ENCODE data around the gene TCF12. TPM values are rescaled to one million over a fixed set of nuclear protein-coding genes. Genes with fewer than 3 reads are reported as not detected.

The TCF12 gene
- total RNA-seq, 6 experiments from 2014 or later: 106 to 200 (median 149) TPM

GRCh38 chr15:57198654-57199291, 280.3 kb downstream of the TCF12 start:
- no peak overlapping the region for H3K4me3 Mint-ChIP-seq
- no peak overlapping the region; the same call in 1 of the 2 replicates for H3K27ac Mint-ChIP-seq
- no peak for DNase-seq
- no peaks in the 10 kb centered on the region for H3K27me3 Mint-ChIP-seq (ENCODE audit: insufficient read depth)
- TF ChIP-seq CTCF (IDR thresholded peaks at IDR 0.05): no peak
- peaks cover 19% of the 10 kb centered on the region; the same call in 1 of the 2 replicates for H3K36me3 Mint-ChIP-seq (ENCODE audit: low read depth)
- peaks cover 12% of the 10 kb centered on the region; the same call in 1 of the 2 replicates for H3K4me1 Mint-ChIP-seq (ENCODE audit: low read depth)
- no peaks in the 10 kb centered on the region for H3K9me3 Mint-ChIP-seq

GRCh38 chr15:57201578-57201977, 283.1 kb downstream of the TCF12 start:
- Mint-ChIP-seq H3K4me1 (ENCODE audit: low read depth) (peaks cover 12% of the 10 kb centered on the region; the same call in 1 of the 2 replicates), H3K27me3 (ENCODE audit: insufficient read depth) (no peaks in the 10 kb centered on the region), H3K4me3 (no peak overlapping the region), H3K9me3 (no peaks in the 10 kb centered on the region), H3K36me3 (ENCODE audit: low read depth) (peaks cover 12% of the 10 kb centered on the region; the same call in 1 of the 2 replicates), H3K27ac (no peak overlapping the region)
- DNase-seq: no peak
- TF ChIP-seq CTCF (IDR thresholded peaks at IDR 0.05): no peak

GRCh38 chr15:57203906-57204305, 285.5 kb downstream of the TCF12 start:
- Mint-ChIP-seq H3K27me3 (ENCODE audit: insufficient read depth) (no peaks in the 10 kb centered on the region), H3K27ac (no peak overlapping the region; the same call in 1 of the 2 replicates), H3K9me3 (no peaks in the 10 kb centered on the region), H3K36me3 (ENCODE audit: low read depth) (peaks cover 1% of the 10 kb centered on the region; the same call in 1 of the 2 replicates), H3K4me3 (no peak overlapping the region), H3K4me1 (ENCODE audit: low read depth) (peaks cover 2% of the 10 kb centered on the region; the same call in 1 of the 2 replicates)
- DNase-seq: no peak
- no peak for TF ChIP-seq CTCF (IDR thresholded peaks at IDR 0.05)

GRCh38 chr15:57205027-57205855, 286.8 kb downstream of the TCF12 start:
- Mint-ChIP-seq H3K4me3 (no peak overlapping the region), H3K27ac (no peak overlapping the region), H3K9me3 (no peaks in the 10 kb centered on the region), H3K36me3 (ENCODE audit: low read depth) (no peaks in the 10 kb centered on the region; the same call in 1 of the 2 replicates), H3K27me3 (ENCODE audit: insufficient read depth) (no peaks in the 10 kb centered on the region), H3K4me1 (ENCODE audit: low read depth) (peaks cover 7% of the 10 kb centered on the region; the same call in 1 of the 2 replicates)
- DNase-seq: no peak
- no peak for TF ChIP-seq CTCF (IDR thresholded peaks at IDR 0.05)

GRCh38 chr15:57205996-57206395, 287.6 kb downstream of the TCF12 start:
- H3K4me3 Mint-ChIP-seq: no peak overlapping the region
- H3K36me3 Mint-ChIP-seq (ENCODE audit: low read depth): no peaks in the 10 kb centered on the region; the same call in 1 of the 2 replicates
- no peak overlapping the region for H3K27ac Mint-ChIP-seq
- no peak for DNase-seq
- H3K27me3 Mint-ChIP-seq (ENCODE audit: insufficient read depth): no peaks in the 10 kb centered on the region
- H3K4me1 Mint-ChIP-seq (ENCODE audit: low read depth): peaks cover 7% of the 10 kb centered on the region; the same call in 1 of the 2 replicates
- no peaks in the 10 kb centered on the region for H3K9me3 Mint-ChIP-seq
- no peak for TF ChIP-seq CTCF (IDR thresholded peaks at IDR 0.05)

All from HFFc6 (cell line).